Neural progenitor cell (in vitro differentiated cells): ENCODE results near the gene PTPRCAP.

ENCODE experiments used
- EZH2 ChIP-seq: fragments of 200-600 bp; sonication (generic); IDR thresholded peaks from 2 replicates; pipeline ENCODE4 v1.6.1; 2017; ENCODE audit warnings: antibody characterized with exemption, mild to moderate bottlenecking, moderate library complexity
- TF ChIP-seq, protein P1 (sequence below): fragments of 200-600 bp; sonication (generic); IDR thresholded peaks from 2 replicates; pipeline ENCODE4 v1.5.1; 2017; ENCODE audit warnings: antibody characterized with exemption, mild to moderate bottlenecking

DNA sequence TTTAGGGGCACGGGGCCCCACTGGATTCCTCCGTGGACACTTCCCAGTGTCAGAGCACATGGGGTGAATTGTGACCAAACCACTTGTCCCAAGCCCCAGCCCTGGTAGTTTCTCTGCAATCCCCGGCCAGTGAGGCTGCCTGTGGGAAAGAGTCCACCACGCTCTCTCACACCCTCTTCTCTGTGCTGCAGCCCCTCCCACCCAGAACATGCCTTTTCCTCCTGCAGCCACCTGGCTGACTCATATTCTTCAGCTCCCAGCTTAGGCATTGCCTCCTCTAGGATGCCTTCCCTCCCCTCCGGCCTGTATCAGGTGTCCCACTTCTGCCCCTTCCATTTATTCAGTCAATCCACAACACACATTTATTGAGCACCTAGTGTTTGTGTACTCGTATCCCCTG is 14.6 kb downstream of the PTPRCAP start:
- TF ChIP-seq, protein P1, sequence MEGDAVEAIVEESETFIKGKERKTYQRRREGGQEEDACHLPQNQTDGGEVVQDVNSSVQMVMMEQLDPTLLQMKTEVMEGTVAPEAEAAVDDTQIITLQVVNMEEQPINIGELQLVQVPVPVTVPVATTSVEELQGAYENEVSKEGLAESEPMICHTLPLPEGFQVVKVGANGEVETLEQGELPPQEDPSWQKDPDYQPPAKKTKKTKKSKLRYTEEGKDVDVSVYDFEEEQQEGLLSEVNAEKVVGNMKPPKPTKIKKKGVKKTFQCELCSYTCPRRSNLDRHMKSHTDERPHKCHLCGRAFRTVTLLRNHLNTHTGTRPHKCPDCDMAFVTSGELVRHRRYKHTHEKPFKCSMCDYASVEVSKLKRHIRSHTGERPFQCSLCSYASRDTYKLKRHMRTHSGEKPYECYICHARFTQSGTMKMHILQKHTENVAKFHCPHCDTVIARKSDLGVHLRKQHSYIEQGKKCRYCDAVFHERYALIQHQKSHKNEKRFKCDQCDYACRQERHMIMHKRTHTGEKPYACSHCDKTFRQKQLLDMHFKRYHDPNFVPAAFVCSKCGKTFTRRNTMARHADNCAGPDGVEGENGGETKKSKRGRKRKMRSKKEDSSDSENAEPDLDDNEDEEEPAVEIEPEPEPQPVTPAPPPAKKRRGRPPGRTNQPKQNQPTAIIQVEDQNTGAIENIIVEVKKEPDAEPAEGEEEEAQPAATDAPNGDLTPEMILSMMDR: no peak
- TF ChIP-seq EZH2: no peak
